Colon (tissue), 2 donors: Measurements from ENCODE around the gene TNS1.

Source experiments
- FAIRE-seq: peaks from 2 replicates; lab custom pipeline; 2012; peaks lifted over from hg19 to GRCh38; lab: Jason Lieb, UNC
- donor health status: control.
- donor health status: control.

Gene TNS1

GRCh38 chr2:217910875-217911212 lies 92.0 kb downstream of the TNS1 start:
- no peak for FAIRE-seq

GRCh38 chr2:217909156-217909820 lies 93.5 kb downstream of the TNS1 start:
- FAIRE-seq = no peak

- no peak for FAIRE-seq
Measured at GRCh38 chr2:217908544-217908943, 94.3 kb downstream of the TNS1 start.

GRCh38 chr2:217907266-217907665 lies 95.5 kb downstream of the TNS1 start:
- FAIRE-seq = no peak

GRCh38 chr2:217906798-217907197 lies 96.0 kb downstream of the TNS1 start:
- FAIRE-seq = no peak

- no peak for FAIRE-seq
Measured at GRCh38 chr2:217905896-217906295, 96.9 kb downstream of the TNS1 start.

- no peak for FAIRE-seq
Measured at GRCh38 chr2:217905395-217905794, 97.4 kb downstream of the TNS1 start.

GRCh38 chr2:217904614-217904965 lies 98.2 kb downstream of the TNS1 start:
- no peak for FAIRE-seq

GRCh38 chr2:217903859-217904613 lies 98.8 kb downstream of the TNS1 start:
- no peak for FAIRE-seq

- no peak for FAIRE-seq
Measured at GRCh38 chr2:217903142-217903858, 99.5 kb downstream of the TNS1 start.

GRCh38 chr2:217902379-217903141 lies 100.2 kb downstream of the TNS1 start:
- no peak for FAIRE-seq

GRCh38 chr2:217901835-217902378 lies 100.9 kb downstream of the TNS1 start:
- FAIRE-seq = no peak

- FAIRE-seq = no peak
Measured at GRCh38 chr2:217901400-217901799, 101.4 kb downstream of the TNS1 start.

- no peak for FAIRE-seq
Measured at GRCh38 chr2:217900780-217901360, 101.9 kb downstream of the TNS1 start.

- no peak for FAIRE-seq
Measured at GRCh38 chr2:217900010-217900779, 102.6 kb downstream of the TNS1 start.

GRCh38 chr2:217899231-217900009 lies 103.4 kb downstream of the TNS1 start:
- no peak for FAIRE-seq

- FAIRE-seq = no peak
Measured at GRCh38 chr2:217897816-217898806, 104.7 kb downstream of the TNS1 start.

- no peak for FAIRE-seq
Measured at GRCh38 chr2:217897091-217897715, 105.6 kb downstream of the TNS1 start.
